HCT116 (cell line): ENCODE measurements around the gene DCLK3. TPM values are rescaled to one million over a fixed set of nuclear protein-coding genes. Genes with fewer than 3 reads are reported as not detected.

Experiments
- ATAC-seq: fragments of 200-7000 bp; cut with Tn5 transposase; 2 replicates; pipeline ENCODE4 v1.9.1; 2020; ENCODE audit warnings: mild to moderate bottlenecking, moderate library complexity
- BruUV-seq: library from RNA; stranded (reverse); fragments of 400-500 nt; replicated peaks from 2 replicates; lab custom pipeline; 2021; lab: Mats Ljungman, UMichigan
- CTCF ChIA-PET: fragments of 300-600 bp; sonication (Branson Sonifier 250); formaldehyde crosslinking; loops from one replicate; lab custom pipeline; 2021; ENCODE audit warnings: antibody characterized with exemption; lab: Charles Lee
- POLR2A ChIA-PET: fragments of 300-600, 350-600 bp; sonication (Branson Sonifier 250); formaldehyde crosslinking; loops from one replicate; lab custom pipeline; 2021; ENCODE audit warnings: antibody characterized with exemption; lab: Charles Lee
- RAD21 ChIA-PET, 2 experiments: fragments of 300-600 bp; sonication (Branson Sonifier 250); formaldehyde crosslinking; loops; one replicate each; lab custom pipeline; 2023; ENCODE audit warnings: low total read pairs in 2 of 2; ENCODE audit not compliant: uncharacterized antibody in 2 of 2, unreplicated experiment in 2 of 2, low non-redundant PET in 1 of 2; lab: Charles Lee
- DNase-seq: peaks from one replicate; pipeline ENCODE4 v3.0.0-alpha.2; 2010; ENCODE audit warnings: low read depth, low spot score
- H2AFZ ChIP-seq: fragments of 200-600 bp; shearing (Covaris generic), sonication (generic); 2 replicates; pipeline ENCODE4 v1.6.1; 2017; ENCODE audit warnings: low read depth, mixed run types, mixed read lengths, antibody characterized with exemption, low read length; ENCODE audit not compliant: poor library complexity, severe bottlenecking
- H3K27ac ChIP-seq: 2 replicates; pipeline ENCODE4 v1.5.1; 2012; ENCODE audit warnings: low read depth, low read length
- H3K27me3 ChIP-seq: fragments of 200-600 bp; sonication (generic); 2 replicates; pipeline ENCODE4 v1.6.1; 2016; ENCODE audit warnings: mixed run types, low read length, mixed read lengths; ENCODE audit not compliant: insufficient read depth
- H3K36me3 ChIP-seq, 2 experiments: fragments of 200-500 bp in 1 of 2; fragments of 200-600 bp in 1 of 2; sonication (Bioruptor generic) in 1 of 2; sonication (generic) in 1 of 2; 2 replicates each; pipeline versions ENCODE4 v1.5.1 to v1.6.1; 2014 to 2016; ENCODE audit warnings: low read length in 2 of 2, inconsistent platforms in 1 of 2, mixed read lengths in 1 of 2, mixed run types in 1 of 2; ENCODE audit not compliant: insufficient read depth in 2 of 2, control insufficient read depth in 1 of 2
- H3K4me1 ChIP-seq, 2 experiments: fragments of 200-600 bp in 1 of 2; sonication (generic) in 1 of 2; 2 replicates each; pipeline versions ENCODE4 v1.5.1 to v1.6.1; 2012 to 2017; ENCODE audit warnings: low read length in 2 of 2, inconsistent platforms in 1 of 2, mild to moderate bottlenecking in 1 of 2, mixed read lengths in 1 of 2, mixed run types in 1 of 2, moderate library complexity in 1 of 2; ENCODE audit not compliant: insufficient read depth in 2 of 2, control insufficient read depth in 1 of 2
- H3K4me2 ChIP-seq: fragments of 200-600 bp; sonication (generic); 2 replicates; pipeline ENCODE4 v1.6.1; 2017; ENCODE audit warnings: mixed run types, low read length, mixed read lengths
- H3K4me3 ChIP-seq, 2 experiments: fragments of 200-600 bp in 1 of 2; sonication (generic) in 1 of 2; replicated peaks in 1 of 2; 2 replicates each; pipeline ENCODE4 v1.5.1; 2011 to 2016; ENCODE audit warnings: low read length in 2 of 2, control low read depth in 1 of 2, low read depth in 1 of 2, mild to moderate bottlenecking in 1 of 2, mixed read lengths in 1 of 2, mixed run types in 1 of 2
- H3K79me2 ChIP-seq: fragments of 200-600 bp; sonication (generic); 2 replicates; pipeline ENCODE4 v1.6.1; 2017; ENCODE audit warnings: mild to moderate bottlenecking, mixed run types, low read length, moderate library complexity, mixed read lengths; ENCODE audit not compliant: insufficient read depth
- H3K9ac ChIP-seq: fragments of 200-600 bp; sonication (generic); 2 replicates; pipeline ENCODE4 v1.6.1; 2016; ENCODE audit warnings: low read length, mixed read lengths
- H3K9me2 ChIP-seq: fragments of 200-600 bp; sonication (generic), shearing (Covaris generic); 2 replicates; pipeline ENCODE4 v1.6.1; 2017; ENCODE audit warnings: mixed run types, mild to moderate bottlenecking, moderate library complexity; ENCODE audit not compliant: insufficient read depth
- H3K9me3 ChIP-seq, 2 experiments: fragments of 200-500 bp in 1 of 2; fragments of 200-600 bp in 1 of 2; sonication (Bioruptor generic) in 1 of 2; sonication (generic) in 1 of 2; 2 replicates each; pipeline ENCODE4 v1.6.1; 2014 to 2017; ENCODE audit warnings: low read length in 2 of 2, mixed read lengths in 2 of 2, inconsistent platforms in 1 of 2, low read depth in 1 of 2, mild to moderate bottlenecking in 1 of 2, mixed run types in 1 of 2, moderate library complexity in 1 of 2; ENCODE audit not compliant: control insufficient read depth in 1 of 2, insufficient read depth in 1 of 2
- H4K20me1 ChIP-seq: fragments of 200-600 bp; sonication (generic), shearing (Covaris generic); 2 replicates; pipeline ENCODE4 v1.6.1; 2017; ENCODE audit warnings: mixed run types, mild to moderate bottlenecking, moderate library complexity; ENCODE audit not compliant: insufficient read depth
- ATF3 ChIP-seq: IDR thresholded peaks from 2 replicates; pipeline ENCODE4 v1.6.1; 2012
- CBX3 ChIP-seq: IDR thresholded peaks from 2 replicates; pipeline ENCODE4 v1.6.1; 2012; ENCODE audit warnings: low read depth
- CEBPB ChIP-seq: IDR thresholded peaks from 2 replicates; pipeline ENCODE4 v1.6.1; 2012; ENCODE audit warnings: low read depth
- CTCF ChIP-seq, 3 experiments: fragments of 200-600 bp in 1 of 3; sonication (generic) in 1 of 3; IDR thresholded peaks in 2 of 3; conservative IDR thresholded peaks in 1 of 3; 2 replicates each; pipeline ENCODE4 v1.5.1; 2012 to 2017; ENCODE audit warnings: low read depth in 2 of 3, low read length in 2 of 3, antibody characterized with exemption in 1 of 3, borderline replicate concordance in 1 of 3, control low read depth in 1 of 3, mild to moderate bottlenecking in 1 of 3, mixed read lengths in 1 of 3, mixed run types in 1 of 3, moderate library complexity in 1 of 3; ENCODE audit not compliant: insufficient read depth in 1 of 3
- EGR1 ChIP-seq: IDR thresholded peaks from 2 replicates; pipeline ENCODE4 v1.6.1; 2012; ENCODE audit warnings: low read depth
- ELF1 ChIP-seq: IDR thresholded peaks from 2 replicates; pipeline ENCODE4 v1.6.1; 2012; ENCODE audit warnings: low read depth, borderline replicate concordance
- EZH2 ChIP-seq: fragments of 200-600 bp; sonication (generic); IDR thresholded peaks from 2 replicates; pipeline ENCODE4 v1.6.1; 2017; ENCODE audit warnings: antibody characterized with exemption, mixed run types
- FOSL1 ChIP-seq: IDR thresholded peaks from 2 replicates; pipeline ENCODE4 v1.6.1; 2012; ENCODE audit warnings: low read depth
- JUND ChIP-seq: IDR thresholded peaks from 2 replicates; pipeline ENCODE4 v1.6.1; 2012
- MAX ChIP-seq: IDR thresholded peaks from 2 replicates; pipeline ENCODE4 v1.6.1; 2012
- POLR2A ChIP-seq: IDR thresholded peaks from 2 replicates; pipeline ENCODE4 v1.7.0; 2011; ENCODE audit warnings: borderline replicate concordance; ENCODE audit not compliant: insufficient read depth, insufficient read length; ENCODE audit errors: extremely low read depth
- POLR2AphosphoS5 ChIP-seq: IDR thresholded peaks from 2 replicates; pipeline ENCODE4 v1.6.1; 2011; ENCODE audit warnings: mild to moderate bottlenecking, low read depth, low read length, moderate library complexity
- REST ChIP-seq: IDR thresholded peaks from 2 replicates; pipeline ENCODE4 v1.6.1; 2012; ENCODE audit warnings: low read depth
- SIN3A ChIP-seq: IDR thresholded peaks from 2 replicates; pipeline ENCODE4 v1.6.1; 2012; ENCODE audit warnings: low read depth
- SRF ChIP-seq: IDR thresholded peaks from 2 replicates; pipeline ENCODE4 v1.6.1; 2012; ENCODE audit warnings: low read depth
- TCF7L2 ChIP-seq: IDR thresholded peaks from 2 replicates; pipeline ENCODE4 v1.7.0; 2011; ENCODE audit warnings: borderline replicate concordance, inconsistent platforms; ENCODE audit not compliant: insufficient read depth, insufficient read length; ENCODE audit errors: extremely low read depth
- ZFX ChIP-seq: fragments of 450-650 bp; IDR thresholded peaks from 2 replicates; pipeline ENCODE4 v1.6.1; 2017
- ZNF274 ChIP-seq: fragments of 200-500 bp; sonication (Bioruptor generic); IDR thresholded peaks from 2 replicates; pipeline ENCODE4 v1.6.1; 2014; ENCODE audit warnings: mild to moderate bottlenecking, low read depth, low read length, inconsistent platforms
- intact Hi-C: fragments of 100-400 bp; cut with micrococcal nuclease; formaldehyde crosslinking; loops from 2 replicates; pipeline ENCODE4 v1.10.0; 2022
- total RNA-seq: library from RNA; stranded (reverse); gene quantifications from one replicate; pipeline ENCODE4 v1.2.1, GENCODE V29; 2021; ENCODE audit not compliant: unreplicated experiment

The DCLK3 gene
- total RNA-seq, 1 experiment from 2014 or later, result not detected

- Histone ChIP-seq H3K79me2 (no peaks in the 10 kb centered on the region), H3K9me2 (no peaks in the 10 kb centered on the region), H3K27ac (no peak overlapping the region), H3K4me3 (no peak overlapping the region), H3K27me3 (peaks cover 54% of the 10 kb centered on the region), H2AFZ (no peak overlapping the region), H3K4me2 (no peak overlapping the region), H3K4me1 (no peaks in the 10 kb centered on the region), H3K36me3 (no peaks in the 10 kb centered on the region), H3K9ac (no peak overlapping the region), H3K9me3 (no peaks in the 10 kb centered on the region), H4K20me1 (no peaks in the 10 kb centered on the region)
- DNase-seq (no peak), ATAC-seq (no peak)
- no TSS peak for BruUV-seq
- intact Hi-C loops, result no loop called here
- TF ChIP-seq ATF3 (no peak), ZFX (no peak), MAX (no peak), JUND (no peak), POLR2A (no peak), CEBPB (no peak), ZNF274 (no peak), POLR2AphosphoS5 (no peak), CBX3 (no peak), FOSL1 (no peak), CTCF (IDR thresholded peaks at IDR 0.05 in 2 of 3, conservative IDR thresholded peaks at IDR 0.05 in 1 of 3; ENCODE audit: borderline replicate concordance in 1 of 3, insufficient read depth in 1 of 3, low read depth in 2 of 3, low read length in 2 of 3) (no peak), EGR1 (no peak), EZH2 (no peak), SRF (no peak), TCF7L2 (no peak), SIN3A (no peak), ELF1 (no peak), REST (no peak)
- POLR2A ChIA-PET, result no interaction called here
- CTCF ChIA-PET, result no interaction called here
- RAD21 ChIA-PET, result no interaction called here
These were observed 9.7 kb upstream of the DCLK3 start for GRCh38 chr3:36774052-36774451.
